ENCODE data around the gene CHST15.

- no peak for TF ChIP-seq POLR2A (IDR thresholded peaks at IDR 0.05; ENCODE audit: low read depth, low read length)
- TF ChIP-seq CTCF (conservative IDR thresholded peaks at IDR 0.05; ENCODE audit: low read depth, low read length) = no peak
- no peak for TF ChIP-seq RFX5 (IDR thresholded peaks at IDR 0.05; ENCODE audit: low read depth, low read length)
Measured at GRCh38 chr10:124069341-124070264, 23.8 kb downstream of the CHST15 start.

Measured in IMR-90 (cell line).